ENCODE measurements around the gene GANAB.

Gene GANAB

DNA sequence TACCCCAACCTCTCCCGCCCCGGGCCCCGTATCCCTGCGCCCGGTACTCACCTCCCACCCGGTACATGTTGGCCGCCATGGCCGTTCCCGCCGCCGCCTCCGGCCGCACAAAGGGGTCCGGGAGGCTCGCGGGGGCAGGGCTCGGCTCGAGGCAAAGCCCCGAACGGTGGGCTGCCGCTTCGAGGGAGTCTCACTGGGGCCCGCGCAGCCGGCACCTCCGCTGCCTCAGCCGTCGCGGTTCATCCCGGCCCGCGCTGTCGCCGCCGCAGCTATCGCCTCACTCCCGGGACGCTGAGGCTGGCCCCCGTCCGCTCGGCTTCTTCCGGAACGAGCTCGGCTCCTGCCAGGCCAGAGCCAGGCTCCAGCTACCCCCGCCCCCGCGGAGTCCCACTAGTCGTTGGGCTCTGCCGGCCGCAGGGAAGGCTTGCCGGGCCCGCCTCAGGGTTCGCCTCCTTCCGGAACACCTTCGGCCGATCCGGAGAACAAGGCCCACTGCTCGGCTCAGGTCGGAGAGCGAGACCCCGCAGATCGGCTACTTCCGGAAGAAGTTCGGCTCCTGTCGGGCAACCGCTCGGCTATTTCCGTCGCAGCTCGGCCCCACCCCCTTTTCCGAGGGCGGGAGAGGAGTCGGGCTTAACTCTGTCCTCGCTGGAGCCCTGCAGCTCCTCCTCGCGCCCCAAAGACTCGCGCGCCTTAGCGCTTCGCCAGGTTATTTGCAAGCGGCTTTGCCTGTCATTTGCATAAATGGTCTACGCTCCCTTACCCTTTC lies 44.9 kb downstream of the GANAB start, which contains the start of gene MTA2:
Gene MTA2, minus strand, starts transcription at position 494 of the 769 bp plus-strand sequence. Its CDS starts 415 bp downstream, at position 79.
- peak within 1 kb of the TSS; percentile 95 to 96 for H3K4me3 ChIP-seq (replicated peaks in 1 of 2; ENCODE audit: low read depth in 2 of 2, low read length in 2 of 2)
- TF ChIP-seq, protein P1, sequence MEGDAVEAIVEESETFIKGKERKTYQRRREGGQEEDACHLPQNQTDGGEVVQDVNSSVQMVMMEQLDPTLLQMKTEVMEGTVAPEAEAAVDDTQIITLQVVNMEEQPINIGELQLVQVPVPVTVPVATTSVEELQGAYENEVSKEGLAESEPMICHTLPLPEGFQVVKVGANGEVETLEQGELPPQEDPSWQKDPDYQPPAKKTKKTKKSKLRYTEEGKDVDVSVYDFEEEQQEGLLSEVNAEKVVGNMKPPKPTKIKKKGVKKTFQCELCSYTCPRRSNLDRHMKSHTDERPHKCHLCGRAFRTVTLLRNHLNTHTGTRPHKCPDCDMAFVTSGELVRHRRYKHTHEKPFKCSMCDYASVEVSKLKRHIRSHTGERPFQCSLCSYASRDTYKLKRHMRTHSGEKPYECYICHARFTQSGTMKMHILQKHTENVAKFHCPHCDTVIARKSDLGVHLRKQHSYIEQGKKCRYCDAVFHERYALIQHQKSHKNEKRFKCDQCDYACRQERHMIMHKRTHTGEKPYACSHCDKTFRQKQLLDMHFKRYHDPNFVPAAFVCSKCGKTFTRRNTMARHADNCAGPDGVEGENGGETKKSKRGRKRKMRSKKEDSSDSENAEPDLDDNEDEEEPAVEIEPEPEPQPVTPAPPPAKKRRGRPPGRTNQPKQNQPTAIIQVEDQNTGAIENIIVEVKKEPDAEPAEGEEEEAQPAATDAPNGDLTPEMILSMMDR (IDR thresholded peaks at IDR 0.05; ENCODE audit: low read depth, low read length): no peak
- peak; percentile 98 to 99 for DNase-seq (ENCODE audit: low read depth in 2 of 2)

DNA sequence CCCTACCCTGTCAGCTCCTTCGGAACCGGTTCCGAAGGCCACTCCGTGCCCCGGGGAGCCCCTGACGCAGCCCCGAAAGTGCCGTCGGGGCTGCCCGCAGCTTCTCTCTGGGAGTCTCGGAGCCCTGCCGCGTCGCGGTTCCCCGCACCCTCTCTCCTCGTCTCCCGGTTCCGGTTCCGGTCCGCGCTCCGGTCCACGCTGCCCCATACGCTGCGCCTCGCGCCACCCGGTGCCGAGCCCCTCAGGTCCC lies 45.4 kb downstream of the GANAB start:
- no peak for DNase-seq (ENCODE audit: low read depth in 2 of 2)
- TF ChIP-seq, protein P1 (IDR thresholded peaks at IDR 0.05; ENCODE audit: low read depth, low read length): no peak

DNA sequence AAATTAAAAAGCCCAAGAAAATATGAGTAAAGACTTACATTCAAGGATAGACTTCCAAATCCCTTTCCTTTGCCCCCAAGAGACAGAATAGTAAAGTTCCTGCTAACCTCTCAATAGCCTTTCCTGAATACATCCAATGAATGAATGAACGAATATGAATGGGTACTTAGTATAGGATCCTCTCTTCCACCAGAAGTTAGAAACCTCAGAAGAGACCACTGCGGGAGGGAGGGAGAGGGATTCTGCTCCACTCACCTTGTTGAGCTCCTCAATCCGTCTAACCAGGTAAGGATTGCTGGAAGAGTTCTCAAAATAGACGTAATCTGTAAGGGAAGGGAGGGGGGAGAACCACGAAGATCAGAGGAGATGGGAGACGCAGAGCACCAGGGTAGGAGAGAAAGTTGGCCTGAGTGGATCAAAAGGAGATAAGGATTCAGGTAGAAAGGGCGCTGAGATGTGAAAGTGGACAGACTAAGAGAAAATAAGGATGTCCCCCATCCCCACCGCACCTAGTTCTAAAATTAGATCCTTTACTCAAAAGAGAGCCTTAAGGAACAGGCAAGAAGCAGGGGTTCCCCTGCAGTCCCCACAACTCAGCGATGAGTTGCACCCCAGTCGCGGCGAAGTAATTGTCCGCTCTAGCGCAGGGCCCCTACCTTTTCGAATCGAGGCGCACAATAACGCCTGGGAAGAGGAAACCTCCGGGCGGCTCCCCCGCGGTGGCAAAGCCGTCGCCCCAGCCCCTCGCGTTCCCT lies 45.9 kb downstream of the GANAB start:
- DNase-seq (ENCODE audit: low read depth in 2 of 2): no peak
- H3K4me3 ChIP-seq (replicated peaks in 1 of 2; ENCODE audit: low read depth in 2 of 2, low read length in 2 of 2): peak overlapping the region; percentile 95 to 96
- TF ChIP-seq, protein P1 (IDR thresholded peaks at IDR 0.05; ENCODE audit: low read depth, low read length): no peak

More for the DNA sequence above, 45.4 kb downstream of the GANAB start:
- peak overlapping the region; percentile 95 to 96 for H3K4me3 ChIP-seq (replicated peaks in 1 of 2; ENCODE audit: low read depth in 2 of 2, low read length in 2 of 2)

DNA sequence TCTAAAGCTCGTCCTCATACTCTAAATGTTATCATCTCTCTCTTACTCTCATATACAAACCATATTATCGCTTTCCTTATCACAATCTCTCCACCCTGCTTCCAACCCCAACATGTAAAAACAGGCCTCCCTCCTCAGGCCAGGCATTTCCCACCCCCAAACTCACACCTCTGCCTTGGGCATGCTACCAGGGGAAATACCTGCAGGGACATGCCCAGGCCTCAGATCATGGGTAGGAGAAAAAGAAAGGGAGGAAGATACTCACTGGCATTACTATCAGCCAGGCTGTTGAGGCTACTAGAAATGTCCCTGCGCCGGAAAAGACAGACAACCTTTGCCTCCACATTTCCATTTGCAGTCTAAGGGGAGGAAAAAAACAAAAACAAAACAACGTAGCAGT lies 46.5 kb downstream of the GANAB start:
- H3K4me3 ChIP-seq (replicated peaks in 1 of 2; ENCODE audit: low read depth in 2 of 2, low read length in 2 of 2): peak overlapping the region; percentile 95 to 96
- no peak for DNase-seq (ENCODE audit: low read depth in 2 of 2)
- TF ChIP-seq, protein P1 (IDR thresholded peaks at IDR 0.05; ENCODE audit: low read depth, low read length): no peak

DNA sequence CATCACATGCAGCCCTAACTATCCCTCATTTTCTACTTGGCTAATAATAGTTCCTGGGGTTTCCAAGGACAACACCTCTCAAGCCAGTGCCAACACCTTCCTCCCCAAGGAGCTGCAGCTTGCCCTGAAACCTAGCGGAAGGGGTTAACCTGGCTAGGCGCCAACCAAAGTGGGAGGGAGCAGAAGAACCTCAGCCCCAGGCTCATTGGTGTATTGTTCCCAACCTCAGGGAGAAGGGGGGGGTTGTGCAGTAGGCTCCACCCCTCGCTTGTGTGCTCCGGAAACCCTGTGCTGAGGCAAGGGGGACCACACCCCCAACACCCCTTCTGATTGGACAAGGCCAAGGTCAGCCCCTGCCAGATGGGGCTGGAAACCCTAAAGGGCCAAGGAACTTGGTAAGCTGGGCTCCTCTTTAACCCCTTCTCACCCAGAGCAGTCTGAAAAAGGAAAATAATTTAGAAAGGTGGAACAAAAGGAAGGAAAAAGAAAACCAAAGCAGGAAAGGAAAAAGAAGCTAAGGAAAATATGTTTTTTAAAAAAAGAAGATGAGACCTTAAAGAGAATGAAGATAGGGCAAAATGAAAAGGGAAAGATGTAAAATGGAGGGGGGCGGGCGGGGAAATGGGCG lies 47.2 kb downstream of the GANAB start:
- TF ChIP-seq, protein P1 (IDR thresholded peaks at IDR 0.05; ENCODE audit: low read depth, low read length): no peak
- H3K4me3 ChIP-seq (replicated peaks in 1 of 2; ENCODE audit: low read depth in 2 of 2, low read length in 2 of 2): peak overlapping the region; percentile 95 to 96
- DNase-seq (ENCODE audit: low read depth in 2 of 2): peak; percentile 99 to 100

DNA sequence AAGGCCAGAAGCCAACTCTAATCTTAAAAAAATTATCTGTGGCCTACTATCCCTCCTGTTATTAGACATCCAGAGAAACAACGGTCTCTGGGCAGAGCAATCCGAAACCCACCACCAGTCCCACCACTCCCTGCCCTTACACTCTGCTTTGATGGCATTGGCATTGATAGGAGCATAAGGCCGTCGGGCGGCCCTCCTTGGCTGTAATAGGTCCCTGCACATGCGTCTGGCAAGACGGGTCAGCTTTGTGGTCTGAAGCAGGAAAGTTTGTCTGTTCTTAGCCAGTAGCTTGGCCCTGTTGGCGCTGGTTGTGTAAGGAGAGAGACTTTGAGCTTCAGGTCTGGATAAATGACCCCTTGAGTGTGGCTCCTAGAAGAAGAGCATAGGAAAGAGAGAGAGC lies 51.3 kb downstream of the GANAB start:
- TF ChIP-seq, protein P1 (IDR thresholded peaks at IDR 0.05; ENCODE audit: low read depth, low read length): no peak
- DNase-seq (ENCODE audit: low read depth in 2 of 2): no peak
- H3K4me3 ChIP-seq (replicated peaks in 1 of 2; ENCODE audit: low read depth in 2 of 2, low read length in 2 of 2): no peak overlapping the region

Data from cardiac fibroblast (primary cell).